OCI-M1 (cell line): ENCODE results near the gene TTC1.

Experiments
- DNase-seq: peaks from one replicate; lab custom pipeline; 2025; lab: John Stamatoyannopoulos, UW

The TTC1 gene

DNA sequence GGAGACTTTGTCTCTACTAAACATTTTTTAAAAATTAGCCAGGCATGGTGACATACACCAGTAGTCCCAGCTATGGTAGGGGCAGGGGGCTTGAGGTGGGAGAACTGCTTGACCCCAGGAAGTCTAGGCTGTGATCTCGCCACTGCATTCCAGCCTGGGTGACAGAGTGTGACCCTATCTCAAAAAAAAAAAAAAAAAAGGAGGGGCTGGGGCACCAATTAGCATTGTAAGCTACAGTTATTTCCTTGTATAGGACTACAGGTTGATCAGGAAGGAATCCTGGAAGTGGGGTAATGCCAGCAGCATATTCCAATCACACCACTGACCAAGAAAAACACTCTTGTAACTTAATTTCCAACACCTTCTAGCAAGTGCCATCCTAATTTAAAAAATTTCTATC is 78.3 kb downstream of the TTC1 start:
- no peak for DNase-seq

- no peak for DNase-seq
Observed at GRCh38 chr5:160088805-160089204, 79.9 kb downstream of the TTC1 start.

DNA sequence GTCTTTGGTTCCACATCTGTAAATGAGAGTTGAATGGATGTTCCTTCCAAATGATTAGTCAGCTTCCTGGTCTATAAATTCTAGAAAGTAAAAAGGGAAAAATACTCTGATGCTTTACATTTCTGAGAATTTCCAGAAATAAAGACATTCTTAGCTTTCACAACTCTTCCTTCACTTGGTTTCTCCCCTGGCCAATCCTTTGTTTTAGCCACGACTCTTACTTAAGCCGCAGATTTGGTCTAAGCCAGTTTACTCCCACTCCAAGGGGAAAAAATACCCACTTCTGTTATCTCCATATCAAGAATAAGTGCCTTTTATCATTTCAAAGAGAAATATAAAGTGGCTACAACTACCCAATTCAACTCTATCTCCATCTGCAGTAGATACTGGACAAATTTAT is 80.6 kb downstream of the TTC1 start:
- no peak for DNase-seq

GRCh38 chr5:160090059-160090458 is 81.1 kb downstream of the TTC1 start:
- DNase-seq, result no peak

- DNase-seq, result no peak
Observed at GRCh38 chr5:160092514-160092913, 83.6 kb downstream of the TTC1 start.

- DNase-seq, result no peak
Observed at GRCh38 chr5:160092960-160093707, 84.2 kb downstream of the TTC1 start.

DNA sequence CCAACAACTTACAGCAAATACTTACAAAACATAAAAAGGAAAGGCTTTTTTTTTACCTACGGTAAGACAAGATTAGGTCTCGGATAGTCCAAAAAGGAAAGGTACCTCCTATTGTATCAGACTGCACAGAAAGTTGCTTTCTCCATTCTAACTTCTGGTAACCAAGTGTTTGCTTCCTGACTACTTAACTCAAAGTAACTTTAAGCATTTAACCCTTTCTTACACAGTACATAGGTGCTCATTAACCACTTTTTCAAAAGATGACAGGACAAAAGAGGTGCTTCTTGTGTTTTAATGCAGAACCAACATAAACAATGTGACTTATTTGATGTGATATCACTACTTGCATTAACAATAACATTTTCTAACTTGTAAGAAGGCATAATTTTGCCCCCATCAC is 87.2 kb downstream of the TTC1 start:
- DNase-seq, result no peak

DNA sequence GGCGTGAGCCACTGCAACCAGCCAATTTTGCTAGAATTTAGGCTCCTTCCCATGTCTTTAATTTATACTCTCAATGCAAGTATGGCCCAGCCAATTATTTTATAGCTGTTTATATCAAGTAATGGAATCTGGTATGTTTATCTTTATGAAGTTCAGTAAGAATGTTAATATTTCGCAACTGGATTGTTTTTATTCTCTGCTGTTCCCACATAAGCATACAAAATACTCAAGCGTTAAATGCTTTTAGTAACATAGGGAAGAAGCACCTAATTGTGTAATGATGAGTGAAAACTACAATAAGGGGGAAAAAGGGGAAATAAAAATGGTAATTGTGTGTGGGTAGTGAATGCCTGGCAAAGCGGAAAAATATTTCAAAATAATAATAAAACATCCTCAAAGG is 89.1 kb downstream of the TTC1 start:
- DNase-seq, result no peak

DNA sequence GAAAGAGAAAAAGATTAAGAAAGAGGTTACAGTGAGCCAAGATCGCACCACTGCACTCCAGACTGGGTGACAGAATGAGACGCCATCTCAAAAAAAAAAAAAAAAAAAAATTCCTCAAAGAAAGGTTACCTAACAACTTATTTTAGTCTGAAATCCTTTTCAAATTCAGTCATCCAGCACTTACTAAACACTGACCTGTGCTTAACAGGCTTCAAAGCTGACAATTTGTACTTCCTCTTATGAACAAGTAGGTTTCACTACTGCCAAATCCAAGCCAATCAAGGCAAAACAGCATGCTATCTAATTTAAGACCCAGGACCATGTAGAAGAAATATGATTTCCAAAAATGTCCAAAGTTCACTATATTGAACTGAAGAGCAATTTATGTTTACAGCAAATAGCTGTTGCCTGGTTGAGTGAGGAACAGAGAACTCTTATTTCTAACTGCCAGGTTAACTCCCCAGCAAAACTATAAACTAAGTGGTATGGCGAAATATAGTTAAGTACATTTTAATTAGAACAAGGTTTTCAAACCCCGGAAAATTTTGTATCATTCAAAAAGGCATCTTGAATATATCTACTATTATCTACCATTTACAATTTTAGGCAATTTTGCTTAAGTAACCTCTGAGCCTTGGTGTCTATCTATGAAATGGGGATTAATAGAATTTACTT is 96.9 kb downstream of the TTC1 start:
- peak; percentile 67 for DNase-seq

DNA sequence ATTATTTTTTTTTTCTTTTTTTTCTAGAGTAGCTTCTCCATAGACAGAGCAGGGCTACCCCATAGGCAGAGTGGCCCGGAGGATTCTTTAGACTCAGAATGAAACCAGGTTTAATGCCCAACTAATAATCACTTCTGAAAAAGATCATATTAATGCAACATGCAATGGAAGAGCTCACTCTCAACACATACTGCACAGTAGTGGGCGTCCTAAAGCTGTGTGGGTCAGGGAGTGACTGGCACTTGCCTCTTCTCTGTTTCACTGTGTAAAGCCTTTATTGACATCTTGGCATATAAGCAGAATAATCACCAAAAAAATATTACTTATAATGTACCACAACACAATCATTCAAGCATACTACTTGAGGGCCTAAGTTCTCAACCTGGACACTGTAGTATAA is 99.2 kb downstream of the TTC1 start:
- DNase-seq, result no peak
